RWPE2 (cell line): ENCODE data around the gene STARD9.

ENCODE experiments used
- ATAC-seq: fragments of 200-7000 bp; cut with Tn5 transposase; 3 replicates; pipeline ENCODE4 v1.9.1; 2021; ENCODE audit warnings: low read depth
- DNase-seq: peaks from one replicate; pipeline ENCODE4 v3.0.0-alpha.2; 2020; ENCODE audit warnings: low spot score
- H3K27ac ChIP-seq: fragments of 450-650 bp; 2 replicates; pipeline ENCODE4 v1.5.1; 2017; ENCODE audit warnings: mild to moderate bottlenecking; ENCODE audit not compliant: poor library complexity, severe bottlenecking
- H3K27me3 ChIP-seq: fragments of 250-450 bp; sonication (Bioruptor Pico); 2 replicates; pipeline ENCODE4 v1.5.1; 2021; ENCODE audit warnings: mild to moderate bottlenecking, moderate library complexity; ENCODE audit not compliant: insufficient read depth, poor library complexity, severe bottlenecking
- H3K36me3 ChIP-seq: fragments of 250-450 bp; sonication (Bioruptor Pico); 2 replicates; pipeline ENCODE4 v1.5.1; 2020; ENCODE audit warnings: low read depth, mild to moderate bottlenecking, moderate library complexity
- H3K4me1 ChIP-seq: fragments of 250-450 bp; sonication (Bioruptor Pico); 2 replicates; pipeline ENCODE4 v1.5.1; 2021; ENCODE audit warnings: mild to moderate bottlenecking, moderate library complexity; ENCODE audit not compliant: insufficient read depth, poor library complexity, severe bottlenecking
- H3K4me3 ChIP-seq: fragments of 250-450 bp; sonication (Bioruptor Pico); 2 replicates; pipeline ENCODE4 v1.5.1; 2021; ENCODE audit warnings: mild to moderate bottlenecking, moderate library complexity; ENCODE audit not compliant: severe bottlenecking
- H3K9me3 ChIP-seq: fragments of 250-450 bp; sonication (Bioruptor Pico); 2 replicates; pipeline ENCODE4 v1.5.1; 2021; ENCODE audit warnings: mild to moderate bottlenecking, moderate library complexity; ENCODE audit not compliant: severe bottlenecking
- CTCF ChIP-seq: fragments of 450-650 bp; IDR thresholded peaks from one replicate; pipeline ENCODE4 v1.5.1; 2017; ENCODE audit warnings: mild to moderate bottlenecking, moderate library complexity; ENCODE audit not compliant: poor library complexity, severe bottlenecking

STARD9 gene

GRCh38 chr15:42602501-42602900 is 27.1 kb downstream of the STARD9 start:
- no peak overlapping the region for H3K4me3 ChIP-seq
- H3K36me3 ChIP-seq: no peaks in the 10 kb centered on the region
- H3K27ac ChIP-seq: no peak overlapping the region
- H3K4me1 ChIP-seq: no peaks in the 10 kb centered on the region
- H3K27me3 ChIP-seq: no peaks in the 10 kb centered on the region
- no peak for TF ChIP-seq CTCF
- DNase-seq (no peak), ATAC-seq (no peak)
- no peaks in the 10 kb centered on the region for H3K9me3 ChIP-seq

- TF ChIP-seq CTCF: no peak
- Histone ChIP-seq H3K4me1 (no peaks in the 10 kb centered on the region), H3K27me3 (no peaks in the 10 kb centered on the region), H3K4me3 (no peak overlapping the region), H3K9me3 (no peaks in the 10 kb centered on the region), H3K27ac (no peak overlapping the region), H3K36me3 (no peaks in the 10 kb centered on the region)
- ATAC-seq (no peak), DNase-seq (no peak)
These were observed 28.6 kb downstream of the STARD9 start for GRCh38 chr15:42603978-42604377.

GRCh38 chr15:42604894-42605744 is 29.7 kb downstream of the STARD9 start:
- Histone ChIP-seq H3K27ac (no peak overlapping the region), H3K36me3 (no peaks in the 10 kb centered on the region), H3K4me1 (no peaks in the 10 kb centered on the region), H3K4me3 (no peak overlapping the region), H3K27me3 (no peaks in the 10 kb centered on the region), H3K9me3 (no peaks in the 10 kb centered on the region)
- TF ChIP-seq CTCF: no peak
- ATAC-seq (no peak), DNase-seq (no peak)

- Histone ChIP-seq H3K9me3 (no peaks in the 10 kb centered on the region), H3K4me1 (no peaks in the 10 kb centered on the region), H3K4me3 (no peak overlapping the region), H3K27ac (no peak overlapping the region), H3K27me3 (no peaks in the 10 kb centered on the region), H3K36me3 (no peaks in the 10 kb centered on the region)
- ATAC-seq (no peak), DNase-seq (no peak)
- TF ChIP-seq CTCF: no peak
These were observed 30.4 kb downstream of the STARD9 start for GRCh38 chr15:42605796-42606195.

GRCh38 chr15:42608110-42608531 is 32.7 kb downstream of the STARD9 start:
- no peak for TF ChIP-seq CTCF
- Histone ChIP-seq H3K36me3 (no peaks in the 10 kb centered on the region), H3K27me3 (no peaks in the 10 kb centered on the region), H3K27ac (no peak overlapping the region), H3K9me3 (no peaks in the 10 kb centered on the region), H3K4me1 (no peaks in the 10 kb centered on the region), H3K4me3 (no peak overlapping the region)
- ATAC-seq: 0 out of 3 replicates have a peak, but pooled peaks have one; percentile 27
- no peak for DNase-seq
